WTC11 (cell line): Measurements from ENCODE around the gene CTCF.

Source experiments
- ARID4B ChIP-seq: sonication (generic); formaldehyde crosslinking; IDR thresholded peaks from 2 replicates; pipeline ENCODE4 v1.8.0; 2023; ENCODE audit warnings: missing genetic modification reagents, mild to moderate bottlenecking, borderline replicate concordance
- ELF4 ChIP-seq: sonication (generic); formaldehyde crosslinking; IDR thresholded peaks from 2 replicates; pipeline ENCODE4 v1.8.1; 2022; ENCODE audit warnings: low read depth, mild to moderate bottlenecking, moderate library complexity, missing genetic modification reagents
- SP1 ChIP-seq: sonication (generic); formaldehyde crosslinking; conservative IDR thresholded peaks from 2 replicates; pipeline ENCODE4 v1.8.1; 2022; ENCODE audit warnings: missing genetic modification reagents
- ZNF232 ChIP-seq: sonication (generic); formaldehyde crosslinking; IDR thresholded peaks from 2 replicates; pipeline ENCODE4 v1.8.0; 2022; ENCODE audit warnings: mild to moderate bottlenecking, missing genetic modification reagents
- TF ChIP-seq, protein P1 (sequence below): fragments of 200-600 bp; IDR thresholded peaks from 2 replicates; pipeline ENCODE4 v1.8.0; 2022; ENCODE audit warnings: antibody characterized with exemption

DNA sequence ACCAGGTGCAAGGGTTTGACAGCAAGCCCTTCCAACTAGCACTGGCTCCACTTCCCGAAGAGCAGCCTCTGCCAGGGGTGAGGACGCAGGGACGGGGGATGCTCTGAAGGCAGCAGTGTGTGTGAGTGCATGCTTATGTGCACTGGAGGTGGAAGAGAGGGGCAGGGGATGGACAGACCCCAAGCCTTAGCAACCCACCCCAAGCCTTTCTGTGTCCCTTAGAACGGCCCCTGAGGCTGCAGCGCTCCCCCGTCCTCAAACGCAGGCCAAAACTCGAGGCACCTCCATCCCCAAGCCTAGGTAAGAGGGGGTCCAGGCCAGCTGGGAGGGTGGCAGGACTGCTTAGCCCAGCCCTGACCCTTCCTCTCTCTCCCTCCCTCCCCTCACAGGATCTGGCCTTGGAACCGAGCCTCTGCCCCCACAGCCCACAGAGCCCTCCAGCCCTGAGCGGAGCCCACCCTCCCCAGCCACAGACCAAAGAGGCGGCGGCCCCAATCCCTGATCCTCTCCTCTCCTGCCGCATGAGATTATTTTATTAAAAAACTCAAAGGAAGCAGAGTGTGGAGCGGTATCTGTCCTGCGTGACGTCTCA lies 94.8 kb downstream of the CTCF start:
- TF ChIP-seq ELF4 (CRISPR knock-in tag) (no peak), ZNF232 (CRISPR knock-in tag) (no peak), ARID4B (CRISPR knock-in tag) (no peak), SP1 (CRISPR knock-in tag) (no peak)
- TF ChIP-seq, protein P1, sequence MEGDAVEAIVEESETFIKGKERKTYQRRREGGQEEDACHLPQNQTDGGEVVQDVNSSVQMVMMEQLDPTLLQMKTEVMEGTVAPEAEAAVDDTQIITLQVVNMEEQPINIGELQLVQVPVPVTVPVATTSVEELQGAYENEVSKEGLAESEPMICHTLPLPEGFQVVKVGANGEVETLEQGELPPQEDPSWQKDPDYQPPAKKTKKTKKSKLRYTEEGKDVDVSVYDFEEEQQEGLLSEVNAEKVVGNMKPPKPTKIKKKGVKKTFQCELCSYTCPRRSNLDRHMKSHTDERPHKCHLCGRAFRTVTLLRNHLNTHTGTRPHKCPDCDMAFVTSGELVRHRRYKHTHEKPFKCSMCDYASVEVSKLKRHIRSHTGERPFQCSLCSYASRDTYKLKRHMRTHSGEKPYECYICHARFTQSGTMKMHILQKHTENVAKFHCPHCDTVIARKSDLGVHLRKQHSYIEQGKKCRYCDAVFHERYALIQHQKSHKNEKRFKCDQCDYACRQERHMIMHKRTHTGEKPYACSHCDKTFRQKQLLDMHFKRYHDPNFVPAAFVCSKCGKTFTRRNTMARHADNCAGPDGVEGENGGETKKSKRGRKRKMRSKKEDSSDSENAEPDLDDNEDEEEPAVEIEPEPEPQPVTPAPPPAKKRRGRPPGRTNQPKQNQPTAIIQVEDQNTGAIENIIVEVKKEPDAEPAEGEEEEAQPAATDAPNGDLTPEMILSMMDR, result no peak
